ENCODE data around the gene CRYAA.
"Not testable (repeated sequence)": the region's sequence is repeated elsewhere in the genome, so short reads cannot be mapped to it uniquely, and the experiment has no call there.

- not testable (repeated sequence) for TF ChIP-seq CTCF (IDR thresholded peaks at IDR 0.05; ENCODE audit: low read depth, low read length); POLR2A (IDR thresholded peaks at IDR 0.05; ENCODE audit: extremely low read depth, insufficient read length); MAX (IDR thresholded peaks at IDR 0.05; ENCODE audit: low read depth, low read length); MYC (IDR thresholded peaks at IDR 0.05; ENCODE audit: low read depth, low read length)
Observed at GRCh38 chr21:43165734-43166133, 3.1 kb upstream of the CRYAA start.
